ENCODE data around the gene CYP39A1.

- no peak for TF ChIP-seq CTCF (IDR thresholded peaks at IDR 0.05)
- TF ChIP-seq EZH2 (IDR thresholded peaks at IDR 0.05; ENCODE audit: borderline replicate concordance, insufficient read depth, low read depth, low read length, poor library complexity, severe bottlenecking) = no peak
Observed at GRCh38 chr6:46504242-46504641, 148.4 kb downstream of the CYP39A1 start.
